HG03432 (cell line): ENCODE measurements around the gene PUS1.

Source experiments
- ATAC-seq: cut with Tn5 transposase; IDR thresholded peaks from one replicate; pipeline ENCODE4 v1.9.1; 2021; ENCODE audit warnings: mild to moderate bottlenecking, moderate library complexity; ENCODE audit not compliant: unreplicated experiment

The PUS1 gene

GRCh38 chr12:131915823-131916222, 13.3 kb upstream of the PUS1 start:
- ATAC-seq: no peak

- ATAC-seq: no peak
Observed at GRCh38 chr12:131916306-131917138, 12.6 kb upstream of the PUS1 start.

DNA sequence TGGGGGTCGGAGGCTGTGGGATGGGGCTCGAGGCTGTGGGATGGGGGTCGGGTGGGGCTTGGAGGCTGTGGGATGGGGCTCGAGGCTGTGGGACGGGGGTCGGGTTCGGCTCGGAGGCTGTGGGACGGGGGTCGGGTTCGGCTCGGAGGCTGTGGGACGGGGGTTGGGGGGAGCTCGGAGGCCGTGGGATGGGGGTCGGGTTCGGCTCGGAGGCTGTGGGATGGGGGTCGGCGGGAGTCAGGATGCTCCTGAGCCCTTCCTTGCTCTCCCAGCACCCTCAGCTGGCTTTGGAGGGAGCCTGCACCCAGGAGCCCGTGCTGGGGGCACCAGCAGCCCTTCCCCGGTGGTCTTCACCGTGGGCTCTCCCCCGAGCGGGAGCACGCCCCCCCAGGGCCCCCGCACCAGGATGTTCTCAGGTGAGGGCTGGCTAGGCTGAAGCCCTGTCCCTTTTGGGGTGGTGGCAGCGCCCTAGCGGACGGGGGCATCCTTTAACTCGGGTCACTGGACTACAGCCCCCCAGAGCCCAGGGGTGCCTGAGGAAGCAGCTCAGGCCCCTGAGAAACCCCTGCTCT, 11.9 kb upstream of the PUS1 start:
- no peak for ATAC-seq

DNA sequence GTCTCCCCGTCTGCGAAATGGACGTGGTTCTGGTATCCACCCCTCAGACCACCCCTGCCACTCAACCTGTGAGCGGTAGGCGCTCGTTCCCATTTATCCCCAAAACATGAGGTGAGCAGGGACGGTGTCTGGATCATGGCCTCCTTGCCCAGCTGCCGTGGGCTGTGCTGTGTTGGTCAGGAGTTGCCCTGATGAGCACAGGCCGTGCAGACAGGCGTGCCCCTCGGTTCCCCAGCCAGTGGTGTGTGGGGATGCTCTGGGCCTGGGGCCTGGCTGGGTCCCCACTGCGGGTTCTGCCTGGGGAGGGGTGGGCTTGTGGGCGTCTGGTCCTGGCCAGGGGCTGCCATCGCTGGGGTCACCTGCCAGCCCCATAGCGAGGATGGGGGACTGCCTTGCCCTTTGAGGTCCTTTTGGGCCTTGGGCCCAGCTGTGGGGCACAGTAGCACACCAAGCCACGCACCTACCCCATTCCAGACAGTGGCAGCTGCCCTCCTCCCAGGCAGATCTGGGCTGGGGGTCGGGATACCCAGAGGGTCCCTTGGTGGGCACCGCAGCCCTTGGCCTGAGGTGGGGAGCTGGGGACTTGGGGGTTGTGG, 11.3 kb upstream of the PUS1 start:
- no peak for ATAC-seq

- no peak for ATAC-seq
Observed at GRCh38 chr12:131918311-131919050, 10.6 kb upstream of the PUS1 start.

- ATAC-seq: no peak
Observed at GRCh38 chr12:131919051-131919347, 10.1 kb upstream of the PUS1 start.

GRCh38 chr12:131919366-131920156, 9.5 kb upstream of the PUS1 start:
- no peak for ATAC-seq

DNA sequence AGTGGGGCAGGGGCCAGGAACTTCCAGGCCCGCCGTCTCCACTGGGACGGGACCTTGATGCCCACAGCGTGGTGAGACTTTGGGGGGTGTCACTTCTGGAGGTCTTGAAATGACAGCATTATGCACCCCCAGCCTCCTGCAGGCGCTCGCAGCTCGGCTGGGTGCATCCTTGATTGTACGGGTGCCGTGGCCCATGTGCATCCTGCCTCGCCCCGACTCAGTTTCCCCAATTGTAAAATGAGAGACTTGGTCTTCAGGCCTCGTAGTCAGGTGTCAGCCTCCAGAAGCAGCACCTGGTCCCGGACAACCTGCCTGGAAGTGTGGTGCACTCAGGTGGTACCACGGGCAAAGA, 8.9 kb upstream of the PUS1 start:
- no peak for ATAC-seq

GRCh38 chr12:131920902-131921840, 7.9 kb upstream of the PUS1 start:
- no peak for ATAC-seq

GRCh38 chr12:131921866-131922769, 7.0 kb upstream of the PUS1 start:
- no peak for ATAC-seq

DNA sequence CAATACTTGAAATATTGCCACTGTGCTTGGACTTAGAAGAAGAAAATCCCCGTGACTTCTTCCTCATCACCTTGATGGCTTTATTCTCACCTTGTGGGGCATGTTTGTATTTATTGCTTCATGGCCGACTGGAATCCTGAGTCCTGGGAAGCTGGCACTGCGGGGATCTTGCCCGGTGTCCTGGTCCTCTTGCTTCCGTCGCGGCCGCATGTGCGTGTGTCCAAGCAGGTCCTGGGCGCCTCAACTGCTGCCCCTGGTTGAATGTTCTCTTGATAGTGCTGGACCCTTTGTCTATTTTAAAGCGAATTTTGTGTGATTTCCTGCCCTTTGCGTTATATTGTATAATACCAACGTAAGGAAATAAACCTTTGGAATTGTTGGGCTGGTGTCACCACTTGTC, 6.3 kb upstream of the PUS1 start:
- ATAC-seq: no peak

DNA sequence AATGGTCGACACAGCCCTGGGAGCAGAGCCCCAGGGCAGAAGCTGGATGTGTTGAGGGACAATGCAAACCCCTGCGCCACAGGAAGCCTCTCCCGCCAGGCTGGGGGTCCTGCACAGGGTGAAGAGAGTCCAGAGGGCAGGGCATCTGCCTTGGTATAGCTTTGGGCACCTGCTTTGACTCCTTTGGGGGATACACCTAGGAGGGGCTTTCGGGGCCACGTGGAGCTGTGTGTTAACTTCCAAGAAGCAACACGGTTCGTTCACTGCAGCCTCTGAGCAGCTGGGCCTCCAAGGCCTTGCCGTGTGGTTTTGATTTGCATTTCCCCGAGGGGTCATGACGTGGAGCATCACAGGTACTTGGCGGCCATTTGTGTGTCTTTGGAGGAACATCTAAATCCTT, 5.8 kb upstream of the PUS1 start:
- peak; percentile 74 for ATAC-seq

GRCh38 chr12:131927110-131928079, 1.7 kb upstream of the PUS1 start:
- ATAC-seq: no peak

GRCh38 chr12:131928080-131928710, 881 bp upstream of the PUS1 start:
- peak; percentile 10 for ATAC-seq

GRCh38 chr12:131929581-131930456, 743 bp downstream of the PUS1 start:
- ATAC-seq: peak; percentile 13

DNA sequence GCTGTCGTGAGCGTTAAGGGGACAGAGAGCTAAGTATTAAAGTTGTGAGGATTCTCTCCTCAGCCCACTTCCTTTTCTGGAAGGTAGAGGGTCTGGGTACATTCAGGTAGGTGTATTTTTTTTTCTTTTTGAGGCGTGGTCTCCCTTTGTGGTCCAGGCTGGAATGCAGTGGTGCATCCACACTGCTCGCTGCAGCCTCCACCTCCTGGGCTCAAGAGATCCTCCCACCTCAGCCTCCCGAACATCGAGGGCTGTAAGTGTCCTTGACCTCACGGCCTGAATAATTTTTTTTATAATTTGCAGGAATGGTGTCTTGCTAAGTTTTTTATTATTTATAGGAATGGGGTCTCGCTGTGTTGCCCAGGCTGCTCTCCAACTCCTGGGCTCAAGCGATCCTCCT, 1.4 kb downstream of the PUS1 start:
- ATAC-seq: no peak
